IMR-90 (cell line): ENCODE results near the gene CKAP2L. TPM values are rescaled to one million over a fixed set of nuclear protein-coding genes. Genes with fewer than 3 reads are reported as not detected.

Experiments
- ATAC-seq: fragments of 200-7000 bp; cut with Tn5 transposase; 2 replicates; pipeline ENCODE4 v1.9.1; 2020; ENCODE audit warnings: low read depth, mild to moderate bottlenecking, moderate library complexity
- BruUV-seq: library from RNA; stranded (reverse); fragments of 400-500 nt; replicated peaks from 2 replicates; lab custom pipeline; 2021; lab: Mats Ljungman, UMichigan
- CTCF ChIA-PET: fragments of 300-600 bp; formaldehyde crosslinking; extraction: SDS; loops from one replicate; lab custom pipeline; 2021; ENCODE audit warnings: antibody characterized with exemption; lab: Yijun Ruan, JAX
- POLR2A ChIA-PET: fragments of 300-600 bp; sonication (Branson Sonifier 250); formaldehyde crosslinking; loops from one replicate; lab custom pipeline; 2022; ENCODE audit warnings: antibody characterized with exemption; ENCODE audit not compliant: unreplicated experiment; lab: Charles Lee
- DNase-seq: peaks from one replicate; pipeline ENCODE4 v3.0.0; 2013
- H2AFZ ChIP-seq: replicated peaks from 2 replicates; pipeline ENCODE3; 2013; ENCODE audit warnings: low read length, mild to moderate bottlenecking; ENCODE audit not compliant: poor library complexity
- H2AK5ac ChIP-seq: 2 replicates; pipeline ENCODE4 v1.6.1; 2013; ENCODE audit warnings: low read depth, low read length, inconsistent platforms
- H2AK9ac ChIP-seq: replicated peaks from 2 replicates; pipeline ENCODE3; 2013; ENCODE audit warnings: mild to moderate bottlenecking, low read depth, low read length, moderate library complexity; ENCODE audit not compliant: poor library complexity
- H2BK120ac ChIP-seq: 2 replicates; pipeline ENCODE4 v1.6.1; 2013; ENCODE audit warnings: low read depth, low read length, inconsistent platforms
- H2BK15ac ChIP-seq: 3 replicates; pipeline ENCODE4 v1.6.1; 2013; ENCODE audit warnings: low read depth, low read length, inconsistent platforms
- H2BK20ac ChIP-seq: 2 replicates; pipeline ENCODE4 v1.6.1; 2013; ENCODE audit warnings: low read depth, mild to moderate bottlenecking, inconsistent platforms, low read length, moderate library complexity
- H2BK5ac ChIP-seq: 2 replicates; pipeline ENCODE4 v1.6.1; 2013; ENCODE audit warnings: mild to moderate bottlenecking, low read depth, low read length, inconsistent platforms; ENCODE audit not compliant: poor library complexity, severe bottlenecking
- H3K14ac ChIP-seq: replicated peaks from 2 replicates; pipeline ENCODE4 v1.6.1; 2013; ENCODE audit warnings: low read depth, low read length, inconsistent platforms
- H3K18ac ChIP-seq: 2 replicates; pipeline ENCODE4 v1.6.1; 2013; ENCODE audit warnings: low read depth, low read length, control low read depth
- H3K23ac ChIP-seq: 2 replicates; pipeline ENCODE4 v1.6.1; 2013; ENCODE audit warnings: low read depth, low read length, inconsistent platforms
- H3K27ac ChIP-seq: 2 replicates; pipeline ENCODE4 v1.5.1; 2013; ENCODE audit warnings: mild to moderate bottlenecking, control low read depth, low read length; ENCODE audit not compliant: insufficient read depth
- H3K27me3 ChIP-seq: 2 replicates; pipeline ENCODE4 v1.6.1; 2013; ENCODE audit warnings: low read length; ENCODE audit not compliant: control insufficient read depth, insufficient read depth
- H3K36me3 ChIP-seq: 2 replicates; pipeline ENCODE4 v1.6.1; 2013; ENCODE audit warnings: low read length, mixed read lengths; ENCODE audit not compliant: control insufficient read depth, insufficient read depth
- H3K4ac ChIP-seq: 2 replicates; pipeline ENCODE4 v1.6.1; 2013; ENCODE audit warnings: low read depth, low read length, inconsistent platforms
- H3K4me1 ChIP-seq: 2 replicates; pipeline ENCODE4 v1.6.1; 2013; ENCODE audit warnings: low read length, mixed read lengths; ENCODE audit not compliant: control insufficient read depth, insufficient read depth
- H3K4me2 ChIP-seq: 2 replicates; pipeline ENCODE4 v1.6.1; 2013; ENCODE audit warnings: low read depth, mild to moderate bottlenecking, control low read depth, low read length, moderate library complexity
- H3K4me3 ChIP-seq: 2 replicates; pipeline ENCODE4 v1.5.1; 2013; ENCODE audit warnings: low read depth, mild to moderate bottlenecking, control low read depth, low read length, moderate library complexity; ENCODE audit not compliant: insufficient read depth
- H3K56ac ChIP-seq: 2 replicates; pipeline ENCODE4 v1.6.1; 2013; ENCODE audit warnings: low read length, inconsistent platforms; ENCODE audit not compliant: insufficient read depth; ENCODE audit errors: extremely low read depth
- H3K79me1 ChIP-seq, 2 experiments: 2 replicates each; pipeline ENCODE4 v1.6.1; 2013; ENCODE audit warnings: low read length in 2 of 2, inconsistent platforms in 1 of 2, low read depth in 1 of 2
- H3K9ac ChIP-seq: 2 replicates; pipeline ENCODE4 v1.6.1; 2013; ENCODE audit warnings: low read depth, low read length, control low read depth
- H3K9me1 ChIP-seq: 2 replicates; pipeline ENCODE4 v1.6.1; 2013; ENCODE audit warnings: low read length, inconsistent platforms; ENCODE audit not compliant: insufficient read depth
- H3K9me3 ChIP-seq: 2 replicates; pipeline ENCODE4 v1.6.1; 2013; ENCODE audit warnings: low read length; ENCODE audit not compliant: control insufficient read depth, insufficient read depth
- H4K20me1 ChIP-seq: 2 replicates; pipeline ENCODE4 v1.6.1; 2013; ENCODE audit warnings: low read length, inconsistent platforms; ENCODE audit not compliant: insufficient read depth
- H4K5ac ChIP-seq: 2 replicates; pipeline ENCODE4 v1.6.1; 2013; ENCODE audit warnings: mild to moderate bottlenecking, low read depth, low read length, control low read depth
- H4K8ac ChIP-seq, 2 experiments: 2 replicates each; pipeline ENCODE4 v1.6.1; 2013; ENCODE audit warnings: low read depth in 2 of 2, low read length in 2 of 2, control low read depth in 1 of 2, inconsistent platforms in 1 of 2
- H4K91ac ChIP-seq: 2 replicates; pipeline ENCODE4 v1.6.1; 2013; ENCODE audit warnings: low read depth, low read length, inconsistent platforms; ENCODE audit not compliant: insufficient read depth
- MAZ ChIP-seq: IDR thresholded peaks from 2 replicates; pipeline ENCODE4 v1.6.1; 2012; ENCODE audit warnings: low read depth, mild to moderate bottlenecking, low read length, improper control_type of control experiment, moderate library complexity, borderline replicate concordance
- RAD21 ChIP-seq: IDR thresholded peaks from 2 replicates; pipeline ENCODE4 v1.6.1; 2012; ENCODE audit warnings: low read length, improper control_type of control experiment
- RFX5 ChIP-seq: IDR thresholded peaks from 2 replicates; pipeline ENCODE4 v1.8.0; 2012; ENCODE audit warnings: low read depth, mild to moderate bottlenecking, low read length, moderate library complexity
- WGBS, 2 experiments: methylation state at CpG; one replicate each; pipeline versions ENCODE4 v1.1.5 to v1.1.7; 2013; ENCODE audit warnings: missing lambda C conversion rate in 2 of 2; ENCODE audit not compliant: insufficient read length in 1 of 2; ENCODE audit errors: extremely low coverage in 2 of 2; 5-methylcytosine and 5-hydroxymethylcytosine counted together
- dilution Hi-C: fragments of 300-500 bp; cut with HindIII; formaldehyde crosslinking; loops from one replicate; pipeline ENCODE4 v1.14.3; 2018; ENCODE audit warnings: low sequenced_read_pairs; ENCODE audit not compliant: unreplicated experiment
- in situ Hi-C: fragments of 300-500 bp; cut with MboI; formaldehyde crosslinking; loops from 3 replicates; pipeline ENCODE4 v1.14.3; 2019; ENCODE audit warnings: low sequenced_read_pairs, inconsistent platforms, mixed read lengths
- intact Hi-C: fragments of 100-400 bp; cut with micrococcal nuclease; formaldehyde crosslinking; loops from 2 replicates; pipeline ENCODE4 v1.10.0; 2022
- polyA plus RNA-seq, 3 experiments: library from polyadenylated mRNA; depleted of rRNA; stranded (reverse); fragments of >200 nt; gene quantifications; 2 replicates each; pipeline ENCODE4 v1.2.3, GENCODE V29; 2012; ENCODE audit warnings: low replicate concordance in 1 of 3
- total RNA-seq: library from RNA; depleted of rRNA; stranded (reverse); fragments of >200 nt; gene quantifications from 2 replicates; pipeline ENCODE4 v1.2.3, GENCODE V29; 2012

Gene CKAP2L
- total and polyA plus RNA-seq, 2 of the 4 experiments (the other 2 are of a cell fraction): 6.4 to 9.9 TPM

DNA sequence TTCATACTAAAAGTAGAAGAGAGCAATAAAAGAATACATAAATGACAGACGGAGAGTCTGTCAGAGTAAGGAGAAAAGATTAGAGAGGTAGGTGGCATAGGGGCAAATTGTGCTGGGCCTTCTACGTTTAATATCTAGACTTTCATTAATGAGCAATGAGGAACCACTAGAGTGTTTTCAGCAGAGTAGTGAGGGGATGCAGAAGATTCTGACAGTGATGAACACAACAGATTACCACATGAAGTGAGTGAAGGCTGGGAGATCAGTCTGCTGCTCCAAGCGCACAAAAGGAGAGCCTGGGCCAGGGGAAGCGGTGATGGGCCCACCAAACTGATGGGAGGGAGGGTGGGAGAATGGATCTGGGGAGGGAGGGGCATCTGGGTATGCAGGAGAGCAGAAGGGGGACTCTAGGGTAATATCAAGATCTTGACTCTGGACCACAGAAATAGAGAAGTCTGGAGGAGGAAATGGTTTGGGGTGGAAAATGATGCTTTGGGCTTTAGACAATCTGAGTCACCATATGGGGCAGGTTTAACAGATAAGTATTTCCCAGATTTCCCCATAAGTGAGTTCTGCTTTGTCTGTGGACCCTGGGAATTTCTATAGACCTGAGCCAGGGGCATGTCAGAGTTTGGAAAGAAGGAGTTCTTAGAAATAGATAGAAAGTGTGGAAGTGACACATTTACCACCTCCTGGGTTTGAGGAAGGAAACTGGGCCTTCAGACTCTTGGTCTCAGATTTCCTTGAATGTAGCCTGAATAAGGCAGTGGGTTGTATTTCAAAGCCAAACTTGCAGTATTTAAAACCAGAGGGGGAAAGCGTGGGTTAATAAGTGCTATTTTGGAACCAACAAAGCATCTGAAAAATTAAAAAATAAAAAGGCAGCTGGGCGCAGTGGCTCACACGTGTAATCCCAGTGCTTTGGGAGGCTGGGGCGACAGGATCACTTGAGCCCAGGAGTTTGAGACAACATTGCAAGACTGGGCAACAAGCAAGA lies 34.9 kb upstream of the CKAP2L start (continued):
- no peak for TF ChIP-seq RFX5
- TF ChIP-seq RAD21: no peak
- no peak for TF ChIP-seq MAZ

DNA sequence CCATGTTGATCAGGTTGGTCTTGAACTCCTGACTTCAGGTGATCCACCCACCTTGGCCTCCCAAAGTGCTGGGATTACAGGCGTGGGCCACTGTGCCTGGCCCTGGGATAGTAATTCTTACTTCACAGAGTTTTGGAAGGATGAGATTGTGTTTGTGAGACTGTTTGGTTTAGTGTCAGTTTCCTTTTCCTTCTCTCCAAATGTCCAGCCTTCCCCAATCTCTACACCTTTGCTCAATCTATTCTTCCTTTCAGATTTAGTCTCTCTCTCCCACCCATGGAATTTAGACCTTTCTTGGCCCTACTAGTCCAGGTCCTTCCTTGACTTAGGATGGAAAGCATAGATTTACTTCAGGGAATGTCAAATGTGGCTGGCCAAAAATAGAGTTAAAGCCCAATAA lies 32.1 kb upstream of the CKAP2L start:
- POLR2A ChIA-PET: no interaction called here
- DNase-seq (no peak), ATAC-seq (no peak)
- Histone ChIP-seq H2BK5ac (no peak overlapping the region), H4K5ac (no peak overlapping the region), H3K56ac (no peak overlapping the region), H2AK9ac (no peak overlapping the region), H3K79me1 (0 out of 4 replicates have a peak, but pooled peaks cover 0 to 3% of the 10 kb centered on the region in 2 experiments), H3K36me3 (no peaks in the 10 kb centered on the region), H3K18ac (no peak overlapping the region), H3K9ac (no peak overlapping the region), H3K23ac (no peak overlapping the region), H3K9me1 (peaks cover 8% of the 10 kb centered on the region), H3K27ac (no peak overlapping the region), H3K14ac (no peak overlapping the region), H3K9me3 (peaks cover 6% of the 10 kb centered on the region), H4K91ac (no peak overlapping the region), H2AFZ (no peak overlapping the region), H4K20me1 (no peaks in the 10 kb centered on the region), H3K4ac (no peak overlapping the region), H3K27me3 (no peaks in the 10 kb centered on the region), H2BK20ac (no peak overlapping the region), H3K4me1 (peaks cover 5% of the 10 kb centered on the region), H3K4me3 (no peak overlapping the region), H2BK15ac (no peak overlapping the region), H2BK120ac (peak overlapping the region; percentile 26), H2AK5ac (no peak overlapping the region), H4K8ac (no peak overlapping the region), H3K4me2 (no peak overlapping the region)
- TF ChIP-seq RFX5: no peak
- no TSS peak for BruUV-seq
- no CpG with 5 or more reads among the region's 1 CpG for WGBS, 2 experiments
- dilution Hi-C loops: no loop called here
- in situ Hi-C loops: no loop called here
- CTCF ChIA-PET: no interaction called here
- intact Hi-C loops: no loop called here
